ENCODE results near the gene CLSTN3.

CLSTN3 gene

GRCh38 chr12:7193674-7194073, 63.5 kb downstream of the CLSTN3 start:
- no peak for DNase-seq

- DNase-seq = peak; percentile 8
Measured at GRCh38 chr12:7197841-7198240, 67.7 kb downstream of the CLSTN3 start.

- no peak for DNase-seq
Measured at GRCh38 chr12:7203109-7203508, 72.9 kb downstream of the CLSTN3 start.

GRCh38 chr12:7205091-7205490, 74.9 kb downstream of the CLSTN3 start:
- no peak for DNase-seq

GRCh38 chr12:7206691-7207090, 76.5 kb downstream of the CLSTN3 start:
- DNase-seq = no peak

- no peak for DNase-seq
Measured at GRCh38 chr12:7207866-7208625, 77.9 kb downstream of the CLSTN3 start.

Measured in retina (tissue), 1 donor.